Smooth muscle cell (in vitro differentiated cells): Measurements from ENCODE around the gene EWSR1. TPM values are rescaled to one million over a fixed set of nuclear protein-coding genes. Genes with fewer than 3 reads are reported as not detected.

Experiments used
- DNase-seq: peaks from one replicate; lab custom pipeline; 2025; ENCODE audit not compliant: unreplicated experiment; lab: John Stamatoyannopoulos, UW
- H2AFZ ChIP-seq: fragments of 200-600 bp; sonication (generic); 2 replicates; pipeline ENCODE4 v1.6.0; 2016; ENCODE audit warnings: antibody characterized with exemption, low read depth, mild to moderate bottlenecking
- H3F3A ChIP-seq: fragments of 200-600 bp; sonication (generic); 2 replicates; pipeline ENCODE4 v1.6.0; 2017; ENCODE audit warnings: antibody characterized with exemption, low read depth
- H3K27ac ChIP-seq: fragments of 200-600 bp; sonication (generic); 2 replicates; pipeline ENCODE4 v1.5.1; 2016; ENCODE audit warnings: low read depth, mild to moderate bottlenecking
- H3K27me3 ChIP-seq: fragments of 200-600 bp; sonication (generic); 2 replicates; pipeline ENCODE4 v1.6.1; 2016; ENCODE audit warnings: low read depth, mild to moderate bottlenecking
- H3K36me3 ChIP-seq: fragments of 200-600 bp; sonication (generic); 2 replicates; pipeline ENCODE4 v1.5.1; 2016; ENCODE audit warnings: low read depth
- H3K4me1 ChIP-seq: fragments of 200-600 bp; sonication (generic); 2 replicates; pipeline ENCODE4 v1.5.1; 2016; ENCODE audit warnings: low read depth
- H3K4me2 ChIP-seq: fragments of 200-600 bp; sonication (generic); 2 replicates; pipeline ENCODE4 v1.6.0; 2016; ENCODE audit warnings: mild to moderate bottlenecking
- H3K4me3 ChIP-seq: fragments of 200-600 bp; sonication (generic); 2 replicates; pipeline ENCODE4 v1.5.1; 2016; ENCODE audit warnings: mild to moderate bottlenecking
- H3K79me2 ChIP-seq: fragments of 200-600 bp; sonication (generic); 2 replicates; pipeline ENCODE4 v1.6.0; 2016; ENCODE audit warnings: low read depth, mild to moderate bottlenecking
- H3K9ac ChIP-seq: fragments of 200-600 bp; sonication (generic); 2 replicates; pipeline ENCODE4 v1.6.0; 2016; ENCODE audit warnings: low read depth
- H3K9me3 ChIP-seq: fragments of 200-600 bp; sonication (generic); replicated peaks from 2 replicates; pipeline ENCODE4 v1.5.1; 2016; ENCODE audit warnings: low read depth
- H4K20me1 ChIP-seq: fragments of 200-600 bp; sonication (generic); 2 replicates; pipeline ENCODE4 v1.6.0; 2016; ENCODE audit warnings: low read depth
- CTCF ChIP-seq: fragments of 200-600 bp; sonication (generic); IDR thresholded peaks from 2 replicates; pipeline ENCODE4 v1.5.1; 2017; ENCODE audit warnings: borderline replicate concordance, mild to moderate bottlenecking, antibody characterized with exemption; ENCODE audit not compliant: insufficient read depth, poor library complexity, severe bottlenecking
- WGBS: methylation state at CpG from one replicate; pipeline ENCODE4 v1.1.7; 2016; ENCODE audit warnings: low lambda C conversion rate; 5-methylcytosine and 5-hydroxymethylcytosine counted together
- polyA plus RNA-seq: library from polyadenylated mRNA; unstranded; fragments of >200 nt; fragmentation: Nextera tagmentation; extraction: Ambion mirVana; gene quantifications from 2 replicates; pipeline ENCODE4 v1.2.1, GENCODE V29; 2016
- total RNA-seq: library from RNA; depleted of rRNA; stranded (reverse); fragments of >200 nt; gene quantifications from 2 replicates; pipeline ENCODE4 v1.2.3, GENCODE V29; 2014

EWSR1 gene
- total and polyA plus RNA-seq, 2 experiments from 2014 or later: 164 to 197 TPM

- Histone ChIP-seq H3K27ac (no peak overlapping the region), H3K36me3 (no peaks in the 10 kb centered on the region), H3F3A (no peaks in the 10 kb centered on the region), H3K9me3 (no peaks in the 10 kb centered on the region), H3K9ac (no peak overlapping the region), H3K4me1 (no peaks in the 10 kb centered on the region), H3K4me2 (no peak overlapping the region), H3K27me3 (no peaks in the 10 kb centered on the region), H2AFZ (no peak overlapping the region), H3K4me3 (no peak overlapping the region), H3K79me2 (no peaks in the 10 kb centered on the region), H4K20me1 (no peaks in the 10 kb centered on the region)
- TF ChIP-seq CTCF: no peak
- no peak for DNase-seq
- 95% methylated on average over 17 of the region's 17 CpGs for WGBS
These were observed 7.3 kb upstream of the EWSR1 start for GRCh38 chr22:29260601-29261315.

- peaks cover 10% of the 10 kb centered on the region for H3K4me1 ChIP-seq
- H3K79me2 ChIP-seq: peaks cover 21% of the 10 kb centered on the region
- H3K9me3 ChIP-seq: no peaks in the 10 kb centered on the region
- H3F3A ChIP-seq: no peaks in the 10 kb centered on the region
- no peak overlapping the region for H3K4me2 ChIP-seq
- no peak overlapping the region for H2AFZ ChIP-seq
- H3K27me3 ChIP-seq: no peaks in the 10 kb centered on the region
- DNase-seq: no peak
- no peak for TF ChIP-seq CTCF
- no peak overlapping the region for H3K9ac ChIP-seq
- H3K27ac ChIP-seq: no peak overlapping the region
- peaks cover 3% of the 10 kb centered on the region for H4K20me1 ChIP-seq
- H3K36me3 ChIP-seq: no peaks in the 10 kb centered on the region
- no peak overlapping the region for H3K4me3 ChIP-seq
- 96% methylated on average over 14 of the region's 14 CpGs for WGBS
These were observed 4.2 kb upstream of the EWSR1 start for GRCh38 chr22:29263791-29264276.

- H3K4me2 ChIP-seq: no peak overlapping the region
- H3K79me2 ChIP-seq: peaks cover 35% of the 10 kb centered on the region
These were observed 2.8 kb upstream of the EWSR1 start for GRCh38 chr22:29265305-29265704.

More at GRCh38 chr22:29265305-29265704, 2.8 kb upstream of the EWSR1 start:
- Histone ChIP-seq H3K27me3 (no peaks in the 10 kb centered on the region), H3K36me3 (no peaks in the 10 kb centered on the region), H4K20me1 (peaks cover 18% of the 10 kb centered on the region), H3K4me1 (peaks cover 20% of the 10 kb centered on the region), H3F3A (peaks cover 9% of the 10 kb centered on the region), H3K9ac (no peak overlapping the region), H3K4me3 (no peak overlapping the region), H2AFZ (no peak overlapping the region), H3K27ac (no peak overlapping the region), H3K9me3 (no peaks in the 10 kb centered on the region)
- no peak for TF ChIP-seq CTCF
- DNase-seq: no peak
- WGBS: 99% methylated on average over 7 of the region's 7 CpGs
